ENCODE results near the gene HMOX2.

Gene HMOX2

DNA sequence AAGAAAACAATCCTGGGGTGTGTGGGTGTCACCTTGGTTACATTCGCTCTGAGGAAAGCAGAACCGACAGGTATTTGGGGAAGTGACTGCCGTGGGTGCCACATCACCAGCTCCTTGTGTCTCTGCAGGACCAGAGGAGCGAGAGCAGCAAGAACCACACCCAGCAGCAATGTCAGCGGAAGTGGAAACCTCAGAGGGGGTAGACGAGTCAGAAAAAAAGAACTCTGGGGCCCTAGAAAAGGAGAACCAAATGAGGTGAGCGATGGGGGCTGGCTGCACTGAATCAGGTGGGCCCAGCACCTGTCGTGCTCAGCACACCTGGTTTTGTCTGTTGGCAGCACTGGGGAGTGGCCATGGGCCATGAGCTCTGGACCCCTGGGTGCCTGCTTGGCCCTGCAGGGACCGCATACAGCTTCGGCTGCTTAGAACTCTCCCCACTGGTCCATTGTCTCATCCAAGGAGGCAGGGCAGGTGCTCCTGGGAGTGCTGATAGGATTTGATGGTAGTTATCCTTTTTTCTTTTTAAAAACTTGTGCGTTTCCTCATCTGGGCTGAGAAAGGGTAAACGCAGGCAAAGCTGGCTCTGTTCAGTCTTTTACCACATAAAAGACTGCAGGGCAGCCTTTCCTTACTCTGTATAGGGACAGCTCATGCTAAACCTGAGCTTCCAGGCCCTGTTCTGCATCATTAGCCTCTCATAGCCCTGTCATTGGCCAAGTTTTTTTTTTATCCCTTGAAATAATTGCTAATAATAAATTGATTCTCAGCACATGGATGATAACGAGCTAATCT, 29.4 kb downstream of the HMOX2 start:
- FAIRE-seq, result no peak

DNA sequence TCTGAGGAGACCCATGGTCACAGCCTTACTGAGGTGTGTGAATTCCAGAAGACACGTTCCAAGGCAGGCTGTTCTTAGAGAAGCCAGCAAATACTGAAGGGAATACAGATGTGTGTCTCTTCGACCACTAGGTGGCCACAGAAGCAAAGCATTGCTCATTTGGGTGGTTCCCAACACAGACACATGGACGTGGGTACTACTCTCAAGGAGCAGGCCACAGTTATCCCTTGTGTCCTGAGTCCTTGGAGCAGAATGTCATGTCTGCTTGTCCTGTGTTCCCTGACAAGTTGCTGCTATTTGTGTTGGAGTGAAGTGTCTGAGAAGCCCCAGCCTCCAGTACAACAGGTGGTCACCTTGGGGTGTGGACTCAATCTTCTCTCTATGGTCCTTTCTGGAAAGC, 30.3 kb downstream of the HMOX2 start:
- no peak for FAIRE-seq

DNA sequence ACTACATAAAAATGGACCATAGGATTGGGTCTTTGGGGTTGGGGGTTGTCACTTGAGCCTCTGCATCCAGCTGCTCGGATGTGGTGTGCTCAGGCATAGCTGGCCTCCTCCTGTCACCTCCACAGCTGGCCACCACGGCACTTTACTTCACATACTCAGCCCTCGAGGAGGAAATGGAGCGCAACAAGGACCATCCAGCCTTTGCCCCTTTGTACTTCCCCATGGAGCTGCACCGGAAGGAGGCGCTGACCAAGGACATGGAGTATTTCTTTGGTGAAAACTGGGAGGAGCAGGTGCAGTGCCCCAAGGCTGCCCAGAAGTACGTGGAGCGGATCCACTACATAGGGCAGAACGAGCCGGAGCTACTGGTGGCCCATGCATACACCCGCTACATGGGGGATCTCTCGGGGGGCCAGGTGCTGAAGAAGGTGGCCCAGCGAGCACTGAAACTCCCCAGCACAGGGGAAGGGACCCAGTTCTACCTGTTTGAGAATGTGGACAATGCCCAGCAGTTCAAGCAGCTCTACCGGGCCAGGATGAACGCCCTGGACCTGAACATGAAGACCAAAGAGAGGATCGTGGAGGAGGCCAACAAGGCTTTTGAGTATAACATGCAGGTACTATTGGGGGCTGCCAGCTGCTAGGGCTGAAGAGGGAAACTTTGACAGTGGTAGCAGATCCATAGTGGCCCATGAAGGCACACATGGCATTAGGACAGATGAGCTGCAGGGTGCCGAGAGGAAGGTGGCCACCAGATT, 31.6 kb downstream of the HMOX2 start:
- FAIRE-seq, result no peak

DNA sequence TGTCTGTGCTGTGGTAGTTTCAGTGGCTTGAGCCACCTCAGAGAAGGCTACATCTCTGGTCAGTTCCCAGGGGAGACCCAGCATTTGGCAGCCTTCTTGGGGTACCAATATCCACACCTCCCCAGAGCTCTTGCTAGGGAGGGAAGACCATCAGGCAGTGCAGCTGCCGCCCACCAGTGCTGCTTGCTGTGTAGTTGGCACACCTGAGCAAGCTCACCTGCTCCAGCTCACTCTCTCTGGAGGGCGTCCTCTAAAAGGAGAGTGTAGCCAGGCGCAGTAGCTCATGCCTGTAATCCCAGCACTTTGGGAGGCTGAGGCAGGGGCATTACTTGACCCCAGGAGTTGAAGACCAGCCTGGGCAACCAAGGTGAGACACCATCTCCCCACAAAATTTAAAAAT, 32.6 kb downstream of the HMOX2 start:
- no peak for FAIRE-seq

DNA sequence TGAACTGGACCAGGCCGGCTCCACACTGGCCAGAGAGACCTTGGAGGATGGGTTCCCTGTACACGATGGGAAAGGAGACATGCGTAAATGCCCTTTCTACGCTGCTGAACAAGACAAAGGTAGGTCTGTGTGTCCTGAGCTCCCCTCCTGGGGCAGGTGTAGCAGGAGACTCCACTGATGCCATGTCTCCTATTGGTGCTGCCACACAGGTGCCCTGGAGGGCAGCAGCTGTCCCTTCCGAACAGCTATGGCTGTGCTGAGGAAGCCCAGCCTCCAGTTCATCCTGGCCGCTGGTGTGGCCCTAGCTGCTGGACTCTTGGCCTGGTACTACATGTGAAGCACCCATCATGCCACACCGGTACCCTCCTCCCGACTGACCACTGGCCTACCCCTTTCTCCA, 33.2 kb downstream of the HMOX2 start:
- no peak for FAIRE-seq

DNA sequence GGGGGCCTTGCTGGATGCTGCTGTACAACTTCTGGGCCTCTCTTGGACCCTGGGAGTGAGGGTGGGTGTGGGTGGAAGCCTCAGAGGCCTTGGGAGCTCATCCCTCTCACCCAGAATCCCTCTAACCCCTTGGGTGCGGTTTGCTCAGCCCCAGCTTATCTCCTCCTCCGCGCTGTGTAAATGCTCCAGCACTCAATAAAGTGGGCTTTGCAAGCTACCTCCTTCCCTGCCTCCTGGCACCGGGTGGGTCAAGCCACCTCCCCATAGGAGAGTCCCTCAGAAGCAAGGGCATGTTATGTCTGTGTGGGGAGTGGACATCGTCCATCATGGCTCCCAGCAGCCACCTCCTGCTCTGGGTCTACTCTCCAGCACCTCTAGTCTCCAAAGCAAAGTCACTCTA, 33.9 kb downstream of the HMOX2 start:
- no peak for FAIRE-seq

DNA sequence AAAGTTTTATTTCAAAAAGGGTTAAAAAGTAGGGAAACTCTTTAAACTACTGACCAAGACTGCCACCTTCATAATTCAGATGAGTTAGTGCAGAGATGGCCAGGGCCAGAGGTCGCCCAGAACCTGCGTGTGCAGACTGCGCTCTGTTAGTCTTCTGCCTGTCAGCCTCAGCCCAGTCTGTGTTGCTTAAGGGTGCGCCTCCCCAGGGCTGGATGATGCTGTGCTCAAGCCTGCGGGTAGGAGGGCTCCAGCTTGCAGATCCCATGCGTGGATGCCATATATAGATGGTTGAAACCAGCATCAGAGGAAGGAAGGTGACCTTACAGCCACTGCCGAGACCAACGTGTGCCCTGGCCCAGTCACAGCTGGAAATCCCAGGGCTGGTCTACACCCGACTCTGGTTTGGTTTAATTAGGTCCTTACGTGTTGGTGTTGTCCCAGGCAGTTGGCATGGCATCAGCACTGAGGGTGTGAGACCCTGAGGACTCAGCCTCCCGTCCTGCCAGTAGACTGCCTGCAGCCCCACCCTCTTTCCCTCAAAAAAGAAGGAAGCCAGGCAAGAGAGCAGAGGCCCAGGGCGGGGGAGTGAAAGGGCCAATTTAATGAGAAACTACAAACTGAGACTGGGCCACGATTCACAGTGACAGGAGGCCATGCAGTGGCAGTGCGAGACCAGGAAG, 34.7 kb downstream of the HMOX2 start:
- FAIRE-seq, result no peak

DNA sequence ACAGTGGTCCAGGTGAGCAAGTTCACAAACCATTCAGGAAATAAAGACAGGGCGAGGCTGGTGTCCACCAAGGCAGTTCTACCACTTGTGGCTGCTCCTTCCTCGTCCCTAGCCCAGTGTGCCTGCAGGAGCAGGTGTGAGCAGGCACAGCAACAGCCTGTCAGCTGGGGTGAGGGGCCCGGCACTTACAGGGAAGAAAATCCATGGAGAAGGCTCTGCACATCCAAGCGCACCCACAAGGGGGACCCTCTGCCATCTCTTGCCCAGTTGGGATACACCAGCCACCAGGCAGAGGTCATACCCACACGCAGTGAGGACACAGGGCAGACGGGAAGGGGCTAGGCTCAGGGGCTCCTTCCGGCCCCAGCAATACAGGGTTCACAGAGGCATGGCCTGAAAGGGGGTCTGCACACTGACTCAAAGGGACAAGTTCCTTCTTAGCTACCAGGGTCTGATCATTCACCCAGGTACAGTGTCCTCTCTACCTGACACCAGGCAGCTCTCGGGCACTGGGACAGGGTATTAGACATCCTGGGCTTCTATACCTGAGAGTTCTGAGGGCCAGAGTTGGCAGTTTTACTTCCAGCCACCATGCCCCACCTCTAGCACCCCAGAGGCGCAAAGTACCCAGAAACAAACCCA, 35.4 kb downstream of the HMOX2 start:
- FAIRE-seq, result no peak

DNA sequence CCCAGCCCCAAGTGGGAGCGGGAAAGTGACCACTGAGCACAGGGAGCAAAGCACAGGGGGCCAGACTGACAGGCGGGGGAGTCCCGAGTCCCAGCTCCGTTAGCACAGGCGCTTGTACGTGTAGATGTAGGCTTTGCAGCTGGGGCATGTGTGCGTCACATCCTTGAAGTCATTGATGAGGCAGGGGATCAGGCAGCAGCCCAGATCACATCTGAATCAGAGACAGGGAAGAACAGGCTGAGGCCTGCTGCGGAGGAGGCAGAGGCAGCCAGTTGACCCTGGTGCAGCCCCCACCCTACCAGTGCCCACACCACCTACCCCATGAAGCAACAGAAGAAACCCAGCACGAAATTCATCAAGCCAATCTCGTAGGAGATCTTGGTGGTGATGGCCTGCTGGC, 36.3 kb downstream of the HMOX2 start:
- no peak for FAIRE-seq

DNA sequence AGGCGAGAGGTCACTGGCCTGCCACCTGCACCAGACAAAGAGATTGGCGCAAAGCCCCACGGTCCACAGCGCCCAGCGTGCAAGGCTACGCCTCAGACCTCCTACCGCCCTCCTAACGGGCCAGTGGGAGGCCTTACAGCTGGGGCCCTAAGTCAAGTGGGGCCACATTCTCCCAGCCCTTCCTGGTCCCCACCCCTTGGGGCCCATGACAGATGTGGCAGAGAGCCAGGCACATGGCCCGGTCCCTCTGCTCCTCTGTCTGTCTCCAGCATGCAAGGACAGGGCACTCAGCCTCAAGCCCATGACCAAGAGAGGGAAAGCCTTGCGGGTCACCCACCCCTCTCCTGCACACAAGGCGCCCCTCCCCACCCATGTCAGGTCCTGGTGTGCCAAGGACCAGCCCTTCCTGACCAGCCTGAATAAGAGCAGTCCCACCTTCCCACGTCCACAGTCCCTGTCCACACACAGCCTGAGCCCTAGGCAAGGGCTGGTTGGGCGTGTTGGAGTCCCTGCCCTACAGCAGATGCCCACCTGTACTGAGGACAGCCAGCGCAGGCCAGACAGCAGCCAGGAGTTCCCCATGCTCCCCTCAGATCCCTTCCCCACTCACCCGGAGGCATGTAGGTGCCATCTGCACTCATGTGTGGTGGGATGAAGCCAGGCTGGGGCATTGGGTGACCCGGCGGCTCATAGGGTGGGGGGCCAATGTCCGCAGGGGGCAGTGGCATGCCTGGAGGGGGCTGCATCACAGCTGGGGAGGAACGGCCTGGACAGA, 37.1 kb downstream of the HMOX2 start:
- no peak for FAIRE-seq

DNA sequence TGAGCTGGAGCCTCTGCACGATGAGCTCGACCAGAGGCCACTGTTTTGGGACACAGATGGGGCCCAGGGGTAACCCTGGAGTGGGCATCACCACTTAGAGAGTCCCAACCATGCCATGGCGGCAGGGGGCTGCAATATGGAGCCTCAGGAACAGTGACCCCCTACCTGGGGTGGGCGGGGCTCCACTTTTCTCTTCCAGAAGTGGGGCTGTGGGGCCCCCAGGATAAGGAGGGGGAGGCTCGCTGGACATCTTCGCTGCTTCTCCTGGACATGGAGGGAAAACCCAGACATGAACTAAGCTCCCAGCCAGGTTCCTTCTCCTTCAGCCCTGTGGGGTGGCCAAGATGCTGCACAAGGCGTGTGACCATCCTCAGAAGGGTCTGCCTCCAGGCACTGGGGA, 37.7 kb downstream of the HMOX2 start:
- no peak for FAIRE-seq

DNA sequence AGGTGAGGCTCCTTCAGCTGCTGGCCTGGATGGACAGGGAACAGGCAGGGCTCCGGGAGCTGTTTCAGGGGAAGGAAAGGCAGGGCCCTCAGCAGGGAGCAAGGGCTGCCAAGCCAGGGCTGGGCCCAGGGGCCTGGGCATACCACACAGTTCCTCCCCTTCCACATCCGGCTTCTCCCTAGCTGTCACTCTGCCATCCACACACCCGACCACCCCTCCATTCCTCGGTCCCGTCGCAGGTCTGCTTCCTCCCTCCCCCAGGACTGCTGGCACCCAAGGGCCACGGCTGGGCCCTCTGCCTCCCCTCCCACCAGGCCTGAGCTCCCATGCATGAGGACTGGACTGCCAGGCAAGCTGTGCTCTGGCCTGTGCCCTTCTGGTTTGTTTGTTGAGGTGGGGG, 38.4 kb downstream of the HMOX2 start:
- FAIRE-seq, result no peak

DNA sequence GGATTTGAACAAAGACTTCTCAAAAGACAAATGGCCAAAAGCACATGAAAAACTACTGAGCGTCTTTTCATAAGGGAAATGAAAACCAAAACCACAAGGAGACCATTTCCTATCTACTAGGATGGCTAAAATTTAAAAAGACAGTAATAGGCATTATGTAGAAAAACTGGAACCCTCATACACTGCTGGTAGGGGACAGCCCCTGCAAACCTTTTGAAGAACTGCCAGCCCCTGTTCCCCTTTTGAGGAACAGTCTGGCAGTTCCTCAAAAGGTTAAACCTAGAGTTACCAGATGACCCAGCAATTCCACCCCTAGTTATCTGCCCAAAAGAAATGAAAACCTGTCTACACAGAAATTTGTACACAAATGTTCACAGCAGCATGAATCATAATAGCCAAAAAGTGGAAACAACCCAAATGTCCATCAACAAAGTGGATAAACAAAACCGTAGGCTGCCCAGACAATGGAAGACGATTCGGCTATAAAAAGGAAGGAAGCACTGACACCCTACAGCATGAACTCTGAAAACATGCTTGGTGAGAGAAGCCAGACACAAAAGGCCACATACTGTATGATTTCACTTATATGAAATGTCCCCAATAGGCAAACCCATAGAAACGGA, 39.5 kb downstream of the HMOX2 start:
- no peak for FAIRE-seq

DNA sequence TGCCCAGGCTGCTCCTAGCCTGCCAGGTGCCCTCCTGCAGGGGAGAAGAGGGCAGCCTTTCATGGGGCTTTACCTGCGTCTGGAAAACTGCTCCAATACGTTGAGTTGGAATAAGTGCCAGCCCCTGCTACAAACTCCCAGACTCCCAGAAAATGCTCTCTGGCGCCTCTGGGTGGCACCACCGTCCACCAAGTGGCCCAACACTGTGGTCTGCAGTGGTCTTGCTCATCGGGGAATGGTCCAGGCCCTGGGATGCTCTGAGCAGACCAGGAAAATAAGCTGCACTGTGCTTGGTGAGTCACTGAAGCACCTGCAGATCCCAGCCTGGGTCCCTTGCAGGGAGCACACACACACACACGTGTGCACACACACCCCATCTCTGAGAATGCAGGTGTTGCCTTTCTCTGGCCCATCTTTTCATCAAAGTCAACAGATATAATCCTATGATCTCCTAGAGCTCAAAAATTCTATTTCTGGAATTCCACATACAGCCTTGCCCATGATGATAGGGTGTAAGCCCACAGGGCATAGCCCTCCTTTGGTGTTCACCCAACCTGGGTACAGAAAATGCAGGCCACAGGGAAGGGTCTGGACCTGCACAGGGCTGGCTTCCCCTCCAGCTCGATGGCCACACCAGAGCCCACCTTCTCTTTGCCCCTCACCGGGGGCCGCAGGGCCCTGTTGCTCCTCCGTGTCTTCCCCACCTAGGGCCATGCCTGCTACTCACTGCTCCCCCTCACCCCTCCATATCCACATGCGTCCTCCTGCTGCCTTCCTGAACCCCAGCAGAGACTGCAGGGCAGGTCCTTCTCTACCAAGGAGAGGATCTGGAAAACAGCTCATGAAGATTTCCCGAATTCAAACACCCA, 41.8 kb downstream of the HMOX2 start:
- FAIRE-seq, result no peak

DNA sequence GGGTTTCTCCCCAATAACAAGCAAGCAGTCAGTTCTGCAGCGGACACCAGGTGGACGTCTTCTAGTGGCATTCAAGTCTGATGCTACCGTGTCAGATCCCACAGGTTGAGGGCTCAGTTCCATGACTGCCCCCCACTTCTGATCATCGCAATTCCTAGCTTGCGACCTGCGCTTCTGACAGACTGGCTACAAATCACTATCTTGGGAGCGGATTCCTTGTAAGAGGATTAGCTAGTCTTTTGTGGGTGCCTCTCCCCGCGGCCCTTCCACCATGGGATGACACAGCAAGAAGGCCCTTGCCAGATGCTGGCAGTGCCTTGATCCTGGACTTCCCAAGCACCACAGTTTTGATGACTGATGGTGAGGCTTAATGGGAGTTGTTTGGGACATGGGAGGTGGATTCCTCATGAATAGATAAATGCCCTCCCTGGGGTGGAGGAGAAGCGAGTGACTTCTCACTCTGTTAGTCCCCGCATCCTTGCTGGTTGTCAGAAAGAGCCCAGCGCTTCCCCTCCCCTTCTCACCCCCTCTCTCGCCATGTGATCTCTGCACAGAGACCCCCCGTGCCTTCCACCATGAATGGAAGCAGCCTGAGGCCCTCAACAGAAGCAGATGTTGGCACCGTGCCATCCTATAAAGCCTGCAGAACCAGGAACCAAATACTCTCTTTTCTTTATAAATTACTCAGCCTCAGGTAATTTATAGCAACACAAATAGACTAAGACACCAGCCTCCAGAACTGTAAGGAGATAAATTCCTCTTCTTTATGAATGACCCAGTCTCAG, 43.3 kb downstream of the HMOX2 start:
- FAIRE-seq, result no peak

DNA sequence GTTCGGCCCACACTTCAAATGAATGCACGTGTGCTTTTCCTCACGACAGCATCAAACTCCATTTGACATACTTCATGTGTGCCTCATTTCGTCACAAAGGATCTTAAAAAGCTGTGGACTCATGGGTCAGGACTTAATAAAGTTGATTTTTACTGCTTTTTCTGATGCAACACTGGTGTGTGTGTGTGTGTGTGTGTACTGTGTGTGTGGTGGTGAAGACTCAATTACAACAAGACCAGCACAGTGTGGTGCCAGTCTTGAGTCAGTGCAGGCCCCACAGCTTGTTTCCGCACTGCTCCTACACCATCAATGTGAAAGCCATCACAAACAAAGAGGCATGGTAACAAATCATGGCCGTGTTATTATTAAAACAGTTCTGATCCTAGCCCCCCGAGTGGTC, 44.7 kb downstream of the HMOX2 start:
- FAIRE-seq, result no peak

DNA sequence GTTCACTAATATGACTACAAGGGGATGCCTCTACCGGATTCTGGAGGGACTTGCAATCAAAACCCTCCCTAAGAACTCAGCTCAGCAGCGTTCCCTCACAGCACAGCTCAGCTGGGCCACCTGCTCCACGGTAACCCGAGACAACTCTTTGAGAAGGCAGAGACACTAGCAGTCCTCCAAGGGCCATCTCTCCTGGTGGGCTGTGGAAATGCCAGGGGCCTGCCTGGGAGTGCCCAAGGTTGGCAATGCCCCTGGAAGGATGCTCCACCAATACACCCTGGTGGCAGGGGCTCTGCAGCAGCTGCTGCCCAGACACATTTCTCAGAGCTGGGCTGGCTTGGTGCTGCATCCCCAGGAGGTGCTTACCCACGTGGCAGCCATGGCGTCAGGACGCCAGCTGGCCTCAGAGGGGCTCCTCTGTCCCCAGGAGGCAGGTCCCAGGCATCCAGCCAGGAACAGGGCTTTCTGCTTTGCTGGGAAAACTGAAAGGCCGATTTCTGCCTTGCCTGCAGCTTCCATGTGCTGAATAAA, 45.9 kb downstream of the HMOX2 start:
- no peak for FAIRE-seq

DNA sequence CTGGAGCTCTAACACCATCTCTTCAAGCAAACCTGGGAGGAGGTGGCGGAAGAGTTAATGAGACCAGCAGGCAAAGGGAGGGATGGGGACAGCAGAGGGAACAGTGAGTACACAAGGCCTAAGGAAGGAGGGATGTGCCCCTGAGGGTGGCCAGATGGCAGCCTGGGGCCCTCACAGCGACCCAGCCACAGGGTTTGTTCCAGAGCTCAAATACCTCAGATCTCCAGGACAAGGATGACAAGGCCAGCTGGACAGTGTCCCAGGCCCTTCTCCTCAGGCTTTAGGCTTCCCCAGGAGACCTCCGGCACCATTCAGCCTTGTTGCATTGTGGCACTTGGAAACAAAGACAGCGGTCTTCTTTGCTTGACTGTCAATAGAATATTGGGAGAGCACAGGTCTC, 47.5 kb downstream of the HMOX2 start:
- no peak for FAIRE-seq

DNA sequence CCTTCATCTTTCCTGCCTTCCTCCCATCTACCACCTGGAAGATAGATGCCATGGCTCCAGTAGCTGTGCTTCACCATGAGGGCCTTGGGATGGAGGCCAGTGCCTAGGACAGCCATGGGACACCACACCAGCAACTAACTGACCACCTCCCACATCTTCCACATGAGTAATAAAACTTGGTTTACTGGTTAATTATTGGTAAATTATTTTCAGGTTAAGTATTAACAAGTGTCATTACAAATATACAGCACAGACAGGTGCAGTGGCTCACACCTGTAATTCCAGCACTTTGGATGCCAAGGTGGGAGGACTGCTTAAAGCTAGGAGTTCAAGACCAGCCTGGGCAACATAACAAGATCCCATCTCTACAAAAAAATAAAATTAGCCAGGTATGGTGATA, 48.4 kb downstream of the HMOX2 start:
- FAIRE-seq, result no peak

DNA sequence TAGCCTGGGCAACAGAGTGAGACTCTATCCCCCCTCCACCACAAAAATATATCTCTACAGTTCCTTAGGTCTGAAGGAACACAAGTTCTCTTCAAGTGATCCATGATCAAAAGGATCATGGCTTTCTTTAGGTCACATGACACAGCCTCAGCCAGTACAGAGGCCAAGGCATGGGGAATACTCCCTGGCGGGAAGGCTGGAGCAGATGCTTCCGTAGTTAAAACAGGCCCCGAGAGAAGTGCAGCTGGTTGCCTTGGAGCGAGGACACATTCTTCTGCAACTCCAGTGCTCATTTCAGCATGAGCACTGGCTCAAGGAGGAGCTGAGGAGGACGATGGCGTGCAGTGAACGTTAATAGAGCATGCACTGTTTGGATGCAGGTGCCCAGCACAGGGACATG, 48.9 kb downstream of the HMOX2 start:
- FAIRE-seq, result no peak
